ENCODE data around the gene LIME1.
"Not testable (repeated sequence)": the region's sequence is repeated elsewhere in the genome, so short reads cannot be mapped to it uniquely, and the experiment has no call there.

Gene LIME1

DNA sequence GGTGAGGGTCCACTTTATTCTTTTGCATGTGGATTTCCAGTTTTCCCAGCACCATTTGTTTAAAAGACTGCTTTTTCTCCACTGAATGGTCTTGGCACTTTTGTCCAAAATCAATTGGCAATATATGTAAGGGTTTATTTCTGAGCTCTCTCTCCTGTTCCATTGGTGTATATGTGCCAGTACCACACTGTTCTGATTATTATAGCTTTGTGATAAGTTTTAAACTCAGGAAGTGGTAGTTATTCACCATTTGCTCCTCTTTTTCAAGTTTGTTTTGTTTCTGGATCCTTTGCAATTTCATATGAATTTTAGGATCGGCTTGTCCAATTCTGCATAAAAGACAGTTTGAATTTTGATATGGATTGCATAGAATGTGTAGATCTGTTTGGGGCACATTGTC is 24.3 kb upstream of the LIME1 start:
- no peak overlapping the region for H3K4me3 ChIP-seq (ENCODE audit: low read depth, low read length)
- TF ChIP-seq, protein P1, sequence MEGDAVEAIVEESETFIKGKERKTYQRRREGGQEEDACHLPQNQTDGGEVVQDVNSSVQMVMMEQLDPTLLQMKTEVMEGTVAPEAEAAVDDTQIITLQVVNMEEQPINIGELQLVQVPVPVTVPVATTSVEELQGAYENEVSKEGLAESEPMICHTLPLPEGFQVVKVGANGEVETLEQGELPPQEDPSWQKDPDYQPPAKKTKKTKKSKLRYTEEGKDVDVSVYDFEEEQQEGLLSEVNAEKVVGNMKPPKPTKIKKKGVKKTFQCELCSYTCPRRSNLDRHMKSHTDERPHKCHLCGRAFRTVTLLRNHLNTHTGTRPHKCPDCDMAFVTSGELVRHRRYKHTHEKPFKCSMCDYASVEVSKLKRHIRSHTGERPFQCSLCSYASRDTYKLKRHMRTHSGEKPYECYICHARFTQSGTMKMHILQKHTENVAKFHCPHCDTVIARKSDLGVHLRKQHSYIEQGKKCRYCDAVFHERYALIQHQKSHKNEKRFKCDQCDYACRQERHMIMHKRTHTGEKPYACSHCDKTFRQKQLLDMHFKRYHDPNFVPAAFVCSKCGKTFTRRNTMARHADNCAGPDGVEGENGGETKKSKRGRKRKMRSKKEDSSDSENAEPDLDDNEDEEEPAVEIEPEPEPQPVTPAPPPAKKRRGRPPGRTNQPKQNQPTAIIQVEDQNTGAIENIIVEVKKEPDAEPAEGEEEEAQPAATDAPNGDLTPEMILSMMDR (IDR thresholded peaks at IDR 0.05; ENCODE audit: insufficient read depth, low read length, missing control alignments) = no peak
- no peak for DNase-seq (ENCODE audit: low read depth, low spot score)
- ChIA-PET CTCF (interaction anchor here (1.5 kb wide), 1 partner anchor 29 kb away, joined by 4 read pairs; no protein-coding TSS in a partner anchor), POLR2A (no interaction called here)

DNA sequence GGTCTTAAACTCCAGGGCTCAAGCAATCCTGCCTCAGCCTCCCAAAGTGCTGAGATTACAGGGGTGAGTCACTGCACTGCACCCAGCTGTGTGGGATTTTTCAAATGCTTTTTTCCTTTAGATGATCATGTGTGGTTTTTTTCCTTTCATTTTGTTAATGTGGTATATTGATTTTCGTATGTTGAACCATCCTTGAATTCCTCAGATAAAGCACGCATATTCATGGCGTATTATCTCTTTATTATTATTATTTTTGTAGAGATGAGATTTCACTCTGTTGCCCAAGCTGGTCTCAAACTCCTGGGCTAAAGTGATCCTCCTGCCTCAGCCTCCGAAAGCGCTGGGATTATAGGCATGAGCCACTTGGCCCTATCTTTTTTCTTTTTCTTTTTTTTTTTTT is 21.6 kb upstream of the LIME1 start:
- CTCF ChIA-PET = no interaction called here
- no peak overlapping the region for H3K4me3 ChIP-seq (ENCODE audit: low read depth, low read length)
- TF ChIP-seq, protein P1 (IDR thresholded peaks at IDR 0.05; ENCODE audit: insufficient read depth, low read length, missing control alignments) = no peak
- POLR2A ChIA-PET = no interaction called here
- DNase-seq (ENCODE audit: low read depth, low spot score) = no peak

DNA sequence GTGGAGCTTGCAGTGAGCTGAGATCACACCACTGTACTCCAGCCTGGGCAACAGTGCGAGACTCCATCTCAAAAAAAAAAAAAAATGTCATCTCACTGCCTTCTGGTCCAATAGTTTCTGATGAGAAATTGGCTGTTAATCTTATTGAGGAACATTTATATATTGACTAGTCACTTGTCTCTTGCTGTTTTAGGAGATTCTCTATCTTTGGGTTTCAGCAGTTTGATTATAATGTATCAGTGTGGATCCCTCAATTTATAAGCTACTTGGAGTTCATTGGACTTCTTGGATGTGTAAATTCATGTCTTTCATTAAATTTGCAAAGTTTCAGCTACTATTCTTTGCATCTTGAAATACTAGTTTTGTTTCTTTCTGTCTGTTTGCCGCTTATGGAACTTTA is 17.5 kb upstream of the LIME1 start:
- POLR2A ChIA-PET = no interaction called here
- no peak for DNase-seq (ENCODE audit: low read depth, low spot score)
- TF ChIP-seq, protein P1 (IDR thresholded peaks at IDR 0.05; ENCODE audit: insufficient read depth, low read length, missing control alignments) = no peak
- CTCF ChIA-PET = interaction anchor here (0.8 kb wide), 1 partner anchor 8 kb away, joined by 4 read pairs; no protein-coding TSS in a partner anchor
- H3K4me3 ChIP-seq (ENCODE audit: low read depth, low read length) = no peak overlapping the region

DNA sequence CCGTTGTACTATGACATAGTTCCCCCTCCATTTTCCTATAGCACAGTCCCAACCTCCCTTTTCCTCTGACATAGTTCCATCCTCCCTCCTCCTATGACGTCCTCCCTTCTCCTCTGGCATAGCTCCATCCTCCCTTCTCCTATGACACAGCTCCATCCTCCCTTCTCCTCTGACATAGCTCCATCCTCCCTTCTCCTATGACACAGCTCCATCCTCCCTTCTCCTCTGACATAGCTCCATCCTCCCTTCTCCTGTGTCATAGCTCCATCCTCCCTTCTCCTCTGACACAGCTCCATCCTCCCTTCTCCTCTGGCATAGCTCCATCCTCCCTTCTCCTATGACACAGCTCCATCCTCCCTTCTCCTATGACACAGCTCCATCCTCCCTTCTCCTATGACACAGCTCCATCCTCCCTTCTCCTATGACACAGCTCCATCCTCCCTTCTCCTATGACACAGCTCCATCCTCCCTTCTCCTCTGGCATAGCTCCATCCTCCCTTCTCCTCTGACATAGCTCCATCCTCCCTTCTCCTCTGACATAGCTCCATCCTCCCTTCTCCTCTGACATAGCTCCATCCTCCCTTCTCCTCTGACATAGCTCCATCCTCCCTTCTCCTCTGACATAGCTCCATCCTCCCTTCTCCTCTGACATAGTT is 13.4 kb upstream of the LIME1 start:
- ChIA-PET POLR2A (interaction anchor here (0.6 kb wide), 1 partner anchor 15 kb away, joined by 3 read pairs; the partner anchor contains the start of genes ARFRP1 and ZGPAT), CTCF (interaction anchor here (1.2 kb wide), 1 partner anchor 52 kb away, joined by 4 read pairs; no protein-coding TSS in a partner anchor)
- not testable (repeated sequence) for H3K4me3 ChIP-seq (ENCODE audit: low read depth, low read length); DNase-seq (ENCODE audit: low read depth, low spot score)

DNA sequence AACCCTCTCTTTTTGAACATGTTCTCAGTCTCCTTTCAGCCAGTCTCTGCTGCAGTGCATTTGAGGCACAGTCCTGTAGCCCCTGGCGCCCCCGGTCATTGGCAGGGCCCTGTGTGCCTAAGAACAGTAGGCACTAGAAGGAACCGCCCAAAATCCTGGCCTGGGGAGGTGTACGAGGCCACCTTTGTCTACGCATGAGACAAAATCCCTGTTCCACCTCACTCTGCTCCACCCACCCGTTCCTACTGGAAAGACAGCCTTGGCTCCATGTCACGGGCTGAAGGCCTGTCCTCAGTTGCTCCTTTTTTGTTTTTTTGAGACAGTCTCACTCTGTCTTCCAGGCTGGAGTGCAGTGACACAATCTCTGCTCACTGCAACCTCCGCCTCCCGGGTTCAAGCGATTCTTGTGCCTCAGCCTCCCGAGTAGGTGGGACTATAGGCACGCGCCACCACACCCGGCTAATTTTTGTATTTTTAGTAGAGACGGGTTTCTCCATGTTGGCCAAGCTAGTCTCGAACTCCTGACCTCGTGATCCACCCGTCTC is 6.2 kb upstream of the LIME1 start:
- CTCF ChIA-PET; POLR2A ChIA-PET; DNase-seq (ENCODE audit: low read depth, low spot score); H3K4me3 ChIP-seq (ENCODE audit: low read depth, low read length): not testable (repeated sequence)

DNA sequence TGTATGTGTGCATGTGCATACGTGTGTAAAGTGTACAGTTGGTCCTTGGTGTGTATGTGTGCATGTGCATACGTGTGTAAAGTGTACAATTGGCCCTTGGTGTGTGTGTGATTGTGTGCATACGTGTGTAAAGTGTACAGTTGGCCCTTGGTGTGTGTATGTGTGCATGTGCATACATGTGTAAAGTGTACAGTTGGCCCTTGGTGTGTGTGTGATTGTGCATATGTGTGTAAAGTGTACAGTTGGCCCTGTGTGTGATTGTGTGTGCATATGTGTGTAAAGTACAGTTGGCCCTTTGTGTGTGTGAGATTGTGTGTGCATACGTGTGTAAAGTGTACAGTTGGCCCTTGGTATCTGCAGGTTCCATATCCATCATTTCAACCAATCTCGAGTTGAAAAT is 5.1 kb upstream of the LIME1 start:
- ChIA-PET POLR2A (no interaction called here), CTCF (no interaction called here)
- TF ChIP-seq, protein P1 (IDR thresholded peaks at IDR 0.05; ENCODE audit: insufficient read depth, low read length, missing control alignments) = no peak
- no peak for DNase-seq (ENCODE audit: low read depth, low spot score)
- no peak overlapping the region for H3K4me3 ChIP-seq (ENCODE audit: low read depth, low read length)

DNA sequence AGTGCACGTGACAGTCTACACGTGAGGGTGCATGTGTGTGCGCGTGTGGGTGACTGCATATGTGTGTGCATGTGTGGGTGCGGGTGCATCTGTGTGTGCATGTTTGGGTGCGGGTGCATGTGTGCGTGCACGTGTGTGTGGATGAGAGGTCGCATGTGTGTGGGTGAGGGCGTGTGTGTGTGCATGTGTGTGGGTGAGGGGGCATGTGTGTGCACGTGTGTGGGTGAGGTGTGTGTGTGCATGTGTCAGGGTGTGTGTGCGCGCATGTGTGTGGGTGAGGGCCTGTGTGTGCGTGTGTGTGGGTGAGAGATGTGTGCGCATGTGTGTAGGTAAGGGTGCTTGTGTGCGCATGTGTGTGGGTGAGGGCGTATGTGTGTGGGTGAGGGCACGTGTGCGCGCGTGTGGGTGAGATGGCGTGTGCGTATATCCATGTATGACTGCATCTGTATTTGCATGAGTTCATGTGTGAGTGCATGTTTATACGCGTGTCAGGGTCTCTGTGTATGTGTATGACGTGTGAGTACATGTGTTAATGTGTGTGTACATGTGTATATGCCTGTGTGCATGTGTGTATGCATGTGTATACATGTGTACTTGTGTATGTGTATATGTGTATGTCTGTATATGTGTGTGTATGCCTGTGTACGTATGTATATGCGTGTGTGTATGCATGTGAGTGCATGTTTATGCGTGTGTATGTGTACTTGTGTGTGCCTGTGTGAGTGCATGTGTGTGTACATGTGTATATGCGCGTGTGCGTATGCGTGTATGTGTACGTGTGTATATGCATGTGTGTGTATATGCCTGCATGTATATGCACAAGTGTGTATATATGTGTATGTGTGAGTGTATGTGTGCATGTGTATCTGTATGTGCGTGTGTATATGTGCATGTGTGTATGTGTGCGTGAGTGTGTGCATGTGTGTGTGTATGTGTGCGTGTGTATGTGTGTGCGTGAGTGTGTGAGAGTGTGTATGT is 4.1 kb upstream of the LIME1 start:
- POLR2A ChIA-PET = no interaction called here
- DNase-seq (ENCODE audit: low read depth, low spot score) = no peak
- TF ChIP-seq, protein P1 (IDR thresholded peaks at IDR 0.05; ENCODE audit: insufficient read depth, low read length, missing control alignments) = no peak
- CTCF ChIA-PET = no interaction called here
- H3K4me3 ChIP-seq (ENCODE audit: low read depth, low read length) = no peak overlapping the region

All from AG04449 (cell line).